AG08395 (cell line): ENCODE results near the gene KLF18.
"Not testable (repeated sequence)": the region's sequence is repeated elsewhere in the genome, so short reads cannot be mapped to it uniquely, and the experiment has no call there.

Source experiments
- DNase-seq: peaks from one replicate; pipeline ENCODE4 v3.0.0; 2012; ENCODE audit warnings: mixed read lengths, low spot score

Gene KLF18

DNA sequence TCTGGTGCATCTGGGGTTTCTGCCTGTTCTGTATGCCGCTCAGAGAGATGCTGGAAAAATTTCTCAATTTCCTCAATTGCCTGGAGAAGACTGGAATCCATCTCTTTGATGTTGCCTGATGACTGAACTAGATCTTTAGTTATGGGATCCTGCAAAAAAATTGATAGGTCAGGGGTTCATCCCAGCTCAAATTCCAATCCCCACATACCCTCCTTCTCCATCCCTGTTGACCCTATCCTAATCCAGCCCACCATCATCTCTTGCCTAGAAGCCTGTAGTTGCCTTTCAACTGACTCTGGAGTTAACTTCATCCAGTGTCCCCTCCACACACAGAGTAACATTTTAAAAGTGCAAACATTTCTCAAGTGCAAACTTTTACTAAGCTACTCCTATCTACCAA, at the start of gene KLF18:
Gene KLF18, minus strand, starts transcription at position 101 of the 400 bp plus-strand sequence. Its CDS starts 0 bp downstream, at position 101.
- no peak for DNase-seq

DNA sequence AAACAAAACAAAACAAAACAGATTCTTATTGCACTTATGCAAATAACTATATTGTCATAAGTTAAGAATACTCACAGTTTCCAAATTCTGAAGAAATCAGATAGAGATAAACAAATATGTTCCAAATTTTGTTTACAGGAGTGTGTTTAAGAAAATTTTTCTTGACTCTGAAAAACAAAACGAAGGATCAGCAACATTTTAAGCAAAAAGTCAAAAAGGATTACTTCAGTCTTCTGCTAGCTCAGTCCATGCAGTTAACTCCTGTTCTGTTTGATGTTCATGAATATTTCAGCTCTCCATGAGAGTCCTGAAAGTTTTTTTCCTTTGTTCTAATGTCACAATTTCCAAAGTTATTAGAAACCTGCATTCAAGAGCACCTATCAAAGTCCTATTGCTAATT, 33.2 kb upstream of the KLF18 start:
- no peak for DNase-seq

DNA sequence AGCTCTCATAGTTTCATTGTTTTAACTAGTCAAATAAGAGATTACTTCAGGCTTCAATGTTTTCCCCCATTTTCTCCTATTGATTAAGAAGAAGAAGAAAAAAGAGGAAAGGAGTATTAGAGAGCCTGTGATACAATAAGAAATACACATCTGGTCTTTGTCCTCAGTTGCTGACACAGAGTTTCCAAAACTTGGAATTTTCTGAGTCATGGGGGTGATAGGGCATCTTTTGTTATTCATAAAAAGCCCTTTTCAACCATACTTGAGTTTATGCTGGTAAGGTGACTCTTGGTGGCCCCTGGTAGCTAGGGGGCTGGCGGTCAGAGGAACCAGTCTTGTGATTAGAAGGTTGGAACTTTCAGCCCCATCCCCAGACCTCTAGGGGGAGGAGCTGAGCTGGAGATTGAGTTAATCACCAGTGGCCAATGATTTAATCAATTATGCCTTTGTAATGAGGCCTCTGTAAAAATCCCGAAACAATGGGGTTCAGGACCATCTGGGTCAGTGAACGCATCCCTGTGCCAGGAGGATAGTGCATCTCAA, 28.9 kb upstream of the KLF18 start:
- DNase-seq: peak; percentile 30

DNA sequence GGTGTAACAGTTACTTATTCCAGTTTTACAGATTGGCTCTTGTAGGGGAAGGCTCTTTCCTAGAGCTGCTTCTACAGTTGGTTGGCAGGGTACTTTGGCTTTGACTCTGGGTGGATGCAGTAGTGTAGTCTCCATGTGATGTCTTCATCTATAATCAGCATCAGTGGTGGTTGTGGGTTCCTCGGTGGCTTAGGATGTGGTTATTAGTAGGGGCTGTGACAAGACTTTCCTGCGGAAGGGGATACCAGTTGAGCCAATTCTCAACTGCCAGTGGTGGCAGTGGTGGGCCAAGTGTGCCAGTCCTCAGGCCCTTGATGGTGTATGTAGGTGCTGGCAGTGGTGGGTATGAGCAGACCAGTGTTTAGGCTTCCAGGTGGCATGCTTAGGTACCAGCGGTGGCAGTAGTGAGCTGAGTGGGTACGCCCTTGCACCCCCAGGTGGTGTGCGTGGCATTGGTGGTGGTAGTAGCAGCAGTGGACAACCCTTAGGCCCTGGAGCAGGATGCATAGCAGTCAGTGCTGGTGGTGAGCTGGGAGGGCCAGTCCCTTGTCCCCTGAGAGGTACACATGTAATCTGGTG, 27.2 kb upstream of the KLF18 start:
- no peak for DNase-seq

DNA sequence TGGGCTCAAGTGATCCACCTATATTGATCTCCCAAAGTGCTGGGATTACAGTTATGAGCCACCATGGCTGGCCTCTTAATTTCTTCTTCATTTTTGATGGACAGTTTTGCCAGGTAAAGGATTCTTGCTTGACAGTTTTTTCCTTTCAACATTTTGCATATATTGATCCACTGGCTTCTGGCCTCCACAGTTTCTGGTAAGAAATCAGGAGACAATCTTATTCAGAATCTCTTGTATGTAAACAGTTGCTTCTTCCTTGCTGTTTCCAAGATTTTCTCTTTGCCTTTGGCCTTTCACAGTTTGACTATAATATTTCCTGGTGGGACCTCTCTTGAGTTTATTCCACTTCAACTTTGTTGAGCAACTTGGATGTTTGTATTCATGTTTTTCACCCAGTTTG, 20.1 kb upstream of the KLF18 start:
- DNase-seq: no peak

DNA sequence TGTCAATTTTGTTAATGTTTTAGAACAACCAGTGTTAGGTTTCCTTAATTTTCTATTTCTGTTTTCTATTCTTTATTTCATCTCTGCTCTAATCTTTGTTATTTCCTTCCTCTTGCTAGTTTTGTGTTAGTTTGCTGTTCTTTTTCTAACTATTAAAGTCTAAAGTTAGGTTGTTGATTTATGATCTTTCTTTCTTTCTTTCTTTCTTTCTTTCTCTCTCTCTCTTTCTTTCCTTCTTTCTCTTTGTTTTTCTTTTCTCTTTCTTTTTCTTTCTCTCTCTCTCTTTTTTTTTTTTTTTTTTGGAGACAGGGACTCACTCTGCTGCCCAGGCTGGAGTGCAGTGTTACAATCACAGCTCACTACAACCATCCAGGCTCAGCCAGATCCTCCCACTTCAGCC, 17.4 kb upstream of the KLF18 start:
- DNase-seq: no peak

DNA sequence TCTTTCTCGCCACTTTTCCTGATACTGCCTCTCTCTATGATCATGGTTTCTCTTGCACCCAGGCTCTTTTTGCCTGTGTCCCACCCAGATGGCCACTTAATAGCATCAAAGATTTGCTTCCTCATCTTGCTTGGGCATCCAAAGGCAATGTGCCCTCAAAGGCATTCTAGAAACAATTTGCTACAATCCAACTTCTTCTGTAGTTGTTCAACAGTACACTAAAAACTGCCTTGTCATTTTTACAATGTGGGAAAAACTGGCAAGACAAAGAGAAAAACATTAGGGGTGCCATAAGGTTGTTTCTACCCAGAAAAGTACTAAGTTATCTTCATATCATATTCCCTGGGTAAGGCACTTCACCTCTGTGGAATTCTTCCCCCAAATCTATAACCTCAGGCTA, 16.5 kb upstream of the KLF18 start:
- no peak for DNase-seq

DNA sequence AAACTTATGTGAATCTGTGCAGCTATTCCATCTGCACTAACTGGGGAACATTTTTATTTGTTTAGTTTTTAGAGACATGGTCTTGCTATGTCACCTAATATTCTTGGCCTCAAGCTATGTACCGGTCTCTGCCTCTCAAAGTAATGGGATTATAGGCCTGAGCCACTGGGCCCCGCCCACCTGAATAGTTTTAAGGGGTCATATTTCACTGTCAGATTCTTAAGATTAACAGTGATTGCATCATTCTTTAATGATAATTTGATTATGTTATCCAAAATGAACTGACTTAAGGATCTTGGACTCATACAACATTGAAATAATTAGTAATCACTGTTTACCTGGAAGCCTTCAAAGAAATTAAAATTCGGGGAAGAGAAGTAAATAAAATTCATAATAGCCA, 12.6 kb upstream of the KLF18 start:
- no peak for DNase-seq

DNA sequence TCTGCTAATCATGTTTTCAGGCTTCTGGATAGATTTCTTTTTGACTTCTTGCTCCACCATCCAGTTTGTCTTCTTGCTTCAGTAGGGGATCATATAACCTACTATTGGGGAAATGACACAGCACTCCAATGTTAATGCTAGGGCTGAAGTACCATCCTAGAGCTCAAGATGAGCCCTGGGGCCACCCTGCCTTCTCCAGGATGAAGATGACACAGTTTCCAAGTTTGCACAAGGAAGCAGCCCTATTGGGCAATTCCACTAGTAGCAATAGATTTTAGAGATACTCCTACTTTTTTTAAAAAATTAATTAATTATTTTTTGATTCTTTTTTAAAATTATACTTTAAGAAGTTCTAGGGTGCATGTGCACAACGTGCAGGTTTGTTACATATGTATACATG, 11.3 kb upstream of the KLF18 start:
- no peak for DNase-seq

DNA sequence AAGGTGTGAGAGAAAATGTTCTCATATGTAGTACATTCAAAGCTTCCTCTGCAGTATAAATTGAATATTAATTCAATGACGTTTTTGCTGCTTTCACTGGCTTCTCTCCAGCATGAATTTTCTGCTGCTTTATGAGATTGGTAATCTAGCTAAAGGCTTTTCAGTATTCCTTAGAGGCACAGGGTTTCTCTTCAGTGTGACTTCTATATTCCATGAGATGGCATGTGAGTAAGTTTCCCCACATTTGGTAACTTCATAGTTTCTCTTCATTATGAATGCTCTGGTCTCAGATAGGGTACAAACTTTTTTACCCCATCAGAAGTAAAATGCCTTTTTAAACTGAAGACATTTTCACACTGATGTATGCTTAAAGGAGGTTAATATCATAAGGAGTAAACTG, 10.4 kb upstream of the KLF18 start:
- no peak for DNase-seq

DNA sequence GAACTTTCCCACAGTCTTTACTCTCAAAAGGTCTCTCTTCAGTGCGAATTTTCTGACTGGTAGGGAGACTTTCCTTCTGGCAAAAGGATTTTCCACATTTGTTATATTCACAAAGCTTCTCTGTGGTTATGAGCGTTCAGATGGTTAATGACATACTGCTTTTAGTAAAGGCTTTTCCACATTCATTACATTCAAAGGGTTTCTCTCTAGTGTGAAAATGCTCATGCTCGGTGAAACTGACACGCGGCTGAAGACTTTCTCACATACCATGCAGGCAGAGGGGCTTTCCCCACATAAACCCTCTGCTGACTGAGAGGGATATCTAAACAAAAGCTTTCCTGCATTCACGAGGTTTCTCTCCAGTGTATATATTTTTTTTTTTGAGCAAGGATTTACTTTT, 9.9 kb upstream of the KLF18 start:
- DNase-seq: no peak

DNA sequence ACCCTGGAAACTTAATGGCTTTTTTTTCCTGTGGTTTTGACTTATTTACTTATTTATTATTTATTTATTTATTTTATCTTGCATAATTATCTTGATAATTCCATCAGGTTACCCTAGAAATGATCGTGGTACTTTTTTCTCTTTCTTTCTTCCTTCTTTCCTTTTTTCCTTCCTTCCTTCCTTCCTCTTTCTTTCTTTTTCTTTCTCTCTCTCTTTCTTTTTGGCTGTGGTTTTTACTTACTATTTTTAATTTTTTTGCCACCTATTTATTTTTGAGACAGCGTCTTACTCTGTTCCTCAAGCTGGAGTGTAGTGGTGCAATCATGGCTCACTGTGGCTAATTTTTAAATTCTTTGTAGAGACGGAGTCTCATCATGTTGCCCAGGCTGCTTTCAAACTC, 6.2 kb upstream of the KLF18 start:
- no peak for DNase-seq

DNA sequence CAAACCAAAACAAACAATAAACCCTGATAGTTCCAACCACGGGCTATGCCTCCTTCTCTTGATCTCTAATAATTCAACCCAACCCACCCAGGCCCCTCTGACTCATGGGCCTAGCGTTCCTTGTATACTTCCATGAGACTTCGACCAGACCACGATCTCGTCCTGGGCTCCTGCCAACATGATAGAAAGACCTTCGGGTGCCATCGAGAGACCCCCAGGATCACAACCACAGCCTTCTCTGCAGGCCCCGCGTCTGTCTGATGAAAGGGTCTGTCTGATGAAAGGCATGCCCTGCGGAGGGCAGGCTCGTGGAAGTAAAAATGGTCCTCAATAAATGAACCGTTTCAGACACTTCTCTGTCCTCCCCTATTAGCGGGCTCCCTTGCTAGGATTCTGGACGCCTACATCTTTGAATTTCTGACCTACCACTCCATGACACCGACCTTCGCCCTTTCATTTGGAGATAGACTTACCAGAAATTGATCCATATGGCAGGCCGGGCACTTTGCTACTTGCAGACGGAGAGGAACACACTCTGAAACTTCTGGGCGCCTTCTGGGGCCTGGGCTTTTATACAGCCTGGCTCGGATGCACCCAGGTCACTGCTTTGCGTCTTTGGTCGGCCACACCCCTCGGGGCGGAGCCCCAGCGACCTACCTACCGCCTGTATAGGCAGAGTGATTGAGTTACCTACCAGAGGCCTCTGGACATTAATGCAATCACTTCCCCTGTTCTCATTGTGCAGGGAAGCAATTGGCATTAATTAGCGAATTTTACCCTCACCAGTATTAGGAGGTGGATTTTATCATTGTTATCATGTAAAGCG, 5.3 kb upstream of the KLF18 start:
- no peak for DNase-seq

DNA sequence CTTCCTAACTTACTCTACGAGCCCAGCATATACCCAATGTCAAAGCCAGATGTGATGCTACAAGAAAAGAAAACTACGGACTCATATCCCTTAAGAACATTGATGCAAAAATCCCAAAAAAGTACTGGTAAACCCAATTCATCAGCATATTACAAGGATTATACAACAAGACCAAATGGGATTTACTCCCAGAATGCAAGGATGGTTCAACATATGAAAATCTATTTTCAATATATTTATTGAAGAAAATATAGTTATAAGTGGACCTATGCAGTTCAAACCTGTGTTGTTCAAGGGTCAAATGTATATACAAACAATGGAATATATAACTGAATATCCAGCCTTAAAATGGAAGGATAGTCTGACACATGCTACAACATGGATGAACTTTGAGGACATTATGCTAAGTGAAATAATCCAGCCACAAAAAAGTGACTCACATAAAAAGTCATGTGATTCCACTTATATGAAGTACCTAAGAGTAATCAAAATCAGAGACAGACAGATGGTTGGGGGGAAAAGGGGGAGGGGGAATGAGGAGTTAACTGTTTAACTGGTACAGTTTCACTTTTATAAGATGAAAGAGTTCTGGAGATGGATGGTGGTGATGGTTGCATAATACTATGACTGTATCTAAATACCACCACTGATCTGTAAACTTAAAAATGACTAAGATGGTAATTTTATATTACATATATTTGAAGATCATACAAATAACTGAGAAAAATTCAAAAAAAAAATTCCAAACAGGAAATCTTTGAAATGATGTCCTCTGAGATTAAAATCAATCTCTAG, 3.7 kb upstream of the KLF18 start:
- no peak for DNase-seq

DNA sequence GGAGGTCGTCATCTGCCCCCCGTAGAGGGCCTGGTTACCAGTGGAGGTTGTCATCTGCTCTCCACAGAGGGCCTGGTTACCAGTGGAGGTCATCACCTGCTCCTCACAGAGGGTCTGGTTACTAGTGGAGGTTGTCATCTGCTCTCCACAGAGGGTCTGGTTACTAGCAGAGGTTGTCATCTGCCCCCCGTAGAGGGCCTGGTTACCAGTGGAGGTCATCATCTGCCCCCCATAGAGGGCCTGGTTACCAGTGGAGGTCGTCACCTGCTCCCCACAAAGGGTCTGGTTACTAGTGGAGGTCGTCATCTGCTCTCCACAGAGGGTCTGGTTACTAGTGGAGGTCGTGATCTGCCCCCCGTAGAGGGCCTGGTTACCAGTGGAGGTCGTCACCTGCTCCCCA, 1.9 kb downstream of the KLF18 start:
- not testable (repeated sequence) for DNase-seq

DNA sequence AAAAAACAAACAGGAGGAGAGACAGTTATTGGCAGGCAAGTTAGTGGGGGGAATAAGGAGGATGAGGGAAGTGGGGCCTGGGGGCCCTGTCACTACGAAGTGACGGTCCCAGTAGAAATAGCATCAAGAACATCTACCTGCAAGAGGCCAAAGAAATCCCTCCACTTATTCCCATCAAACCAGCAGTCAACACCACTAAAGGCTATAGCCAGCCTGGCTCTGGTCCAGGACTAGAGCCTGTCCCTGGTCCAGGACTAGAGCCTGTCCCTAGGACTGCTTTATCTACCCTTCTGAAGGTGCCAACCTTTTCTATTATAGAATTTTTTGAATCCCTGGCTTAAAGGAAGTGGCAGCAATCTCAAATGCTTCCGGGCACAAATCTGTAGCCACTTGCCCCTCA, 3.2 kb downstream of the KLF18 start:
- no peak for DNase-seq

DNA sequence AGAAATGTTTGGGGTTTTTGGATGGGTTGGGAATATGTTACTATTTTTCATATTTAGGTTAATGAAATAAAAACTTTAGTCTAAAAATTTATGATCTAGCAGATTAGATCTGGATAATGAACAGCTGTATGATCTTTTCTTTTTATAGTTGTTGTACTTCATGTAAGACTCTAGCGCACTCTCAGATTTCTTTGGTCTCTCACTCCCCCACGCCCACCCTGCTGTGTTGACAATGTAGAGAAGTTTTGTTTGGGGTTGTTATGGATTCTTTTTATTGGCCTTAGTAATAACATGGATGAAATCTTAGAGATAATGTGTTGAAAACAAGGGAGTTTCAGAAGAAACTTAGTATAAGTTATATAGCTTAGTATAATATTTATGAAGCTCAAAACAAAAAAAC, 5.5 kb downstream of the KLF18 start:
- DNase-seq: no peak

DNA sequence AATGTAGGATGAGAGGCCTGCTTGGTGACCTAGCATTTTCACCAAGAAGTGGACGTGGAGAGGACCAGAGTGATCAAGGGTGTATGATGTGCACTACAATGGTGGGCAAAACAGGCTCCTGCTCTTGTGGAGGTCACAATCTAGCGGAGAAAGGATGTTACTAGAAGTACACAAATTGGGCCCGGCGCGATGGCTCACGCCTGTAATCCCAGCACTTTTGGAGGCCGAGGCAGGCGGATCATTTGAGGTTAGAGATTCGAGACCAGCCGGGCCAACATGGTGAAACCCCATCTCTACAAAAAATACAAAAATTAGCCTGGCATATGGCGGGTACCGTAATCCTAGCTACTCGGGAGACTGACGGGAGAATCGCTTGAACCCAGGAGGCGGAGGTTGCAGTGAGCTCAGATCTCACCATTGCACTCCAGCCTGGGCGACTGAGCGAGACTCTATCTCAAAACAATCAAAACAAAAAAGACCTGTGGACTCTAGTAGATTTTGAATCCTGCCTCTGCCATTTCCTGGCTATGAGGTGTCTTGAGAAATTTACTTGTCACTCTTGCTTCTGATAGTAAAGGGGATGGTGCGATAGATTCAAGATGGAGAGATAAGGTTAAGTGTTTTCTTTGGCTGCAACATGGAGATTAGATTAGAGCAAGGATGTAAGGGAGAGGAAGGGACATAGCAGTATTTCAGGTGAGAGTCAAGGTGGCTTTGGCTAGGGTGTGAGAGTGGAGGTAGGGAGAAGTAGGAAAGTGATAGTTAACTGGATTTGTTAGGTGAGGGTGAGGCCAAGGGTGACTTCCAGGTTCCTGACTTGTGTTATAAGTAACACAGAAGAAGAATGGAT, 7.1 kb downstream of the KLF18 start:
- DNase-seq: no peak

DNA sequence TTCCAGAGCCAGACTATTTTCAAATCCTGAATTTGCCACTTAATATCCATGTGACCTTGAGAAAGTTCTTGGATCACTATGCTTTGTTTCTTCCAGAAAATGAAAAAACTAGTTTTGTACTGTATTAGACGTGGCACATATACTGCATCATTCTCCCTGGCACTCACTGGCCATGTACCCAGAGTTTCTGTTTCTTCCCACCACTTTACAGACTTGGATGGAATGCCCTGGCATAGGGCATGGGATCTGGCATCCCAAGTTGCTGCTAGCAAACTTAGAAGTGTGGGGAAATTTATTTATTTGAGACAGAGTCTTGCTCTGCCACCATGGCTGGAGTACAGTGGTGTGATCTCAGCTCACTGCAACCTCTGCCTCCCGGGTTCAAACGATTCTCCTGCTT, 10.0 kb downstream of the KLF18 start:
- no peak for DNase-seq

DNA sequence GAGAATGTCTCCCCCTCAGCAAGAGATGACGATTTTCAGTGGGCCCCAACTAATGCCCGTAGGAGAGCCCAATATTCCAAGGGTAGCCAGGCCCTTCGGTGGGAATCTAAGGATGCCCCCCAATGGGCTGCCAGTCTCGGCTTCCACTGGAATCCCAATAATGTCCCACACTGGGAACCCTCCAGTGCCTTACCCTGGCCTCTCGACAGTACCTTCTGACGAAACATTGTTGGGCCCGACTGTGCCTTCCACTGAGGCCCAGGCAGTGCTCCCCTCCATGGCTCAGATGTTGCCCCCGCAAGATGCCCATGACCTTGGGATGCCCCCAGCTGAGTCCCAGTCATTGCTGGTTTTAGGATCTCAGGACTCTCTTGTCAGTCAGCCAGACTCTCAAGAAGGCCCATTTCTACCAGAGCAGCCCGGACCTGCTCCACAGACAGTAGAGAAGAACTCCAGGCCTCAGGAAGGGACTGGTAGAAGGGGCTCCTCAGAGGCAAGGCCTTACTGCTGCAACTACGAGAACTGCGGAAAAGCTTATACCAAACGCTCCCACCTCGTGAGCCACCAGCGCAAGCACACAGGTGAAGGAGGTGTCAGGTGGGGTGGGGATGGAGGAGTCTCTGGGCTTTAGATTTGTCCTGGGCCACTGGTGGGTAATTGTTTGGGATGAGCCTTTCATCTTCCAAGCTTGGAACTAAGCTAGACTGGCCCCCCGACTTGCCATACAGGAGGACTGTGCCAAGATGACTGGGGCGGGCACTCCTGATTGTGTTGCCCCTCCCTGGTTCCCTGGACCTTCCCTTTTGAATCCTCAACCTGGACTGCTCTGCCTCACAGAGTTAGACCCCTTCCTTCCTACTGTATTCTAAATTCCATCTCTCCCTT, 11.6 kb downstream of the KLF18 start:
- DNase-seq: no peak

DNA sequence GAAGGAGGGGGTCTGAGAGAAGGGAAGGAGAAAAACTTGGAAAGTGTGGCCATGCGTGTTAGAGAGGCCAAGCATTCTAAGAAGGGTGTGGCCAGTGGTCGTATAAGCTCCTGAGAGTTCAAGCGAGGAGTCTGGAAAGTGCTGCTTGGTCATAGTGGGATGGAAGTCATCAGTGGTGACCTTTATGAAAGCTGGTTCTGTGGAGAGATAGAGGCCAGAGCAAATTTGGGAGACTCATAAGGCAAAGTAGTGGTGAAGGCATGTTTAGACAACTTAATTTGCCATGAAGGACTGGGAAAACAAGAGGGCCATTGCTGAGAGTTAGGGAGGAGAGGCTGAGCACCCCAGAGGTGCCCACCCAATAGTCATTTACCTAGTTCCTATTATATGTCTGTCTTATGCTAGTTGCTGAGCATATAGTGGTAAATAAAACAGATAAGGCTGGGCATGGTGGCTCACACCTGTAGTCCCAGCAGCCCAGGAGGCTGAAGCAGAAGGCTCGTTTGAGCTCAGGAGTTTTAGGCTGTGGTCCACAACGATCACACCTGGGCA, 21.0 kb downstream of the KLF18 start:
- no peak for DNase-seq
